Stimulated activated CD8-positive, alpha-beta memory T cell treated with anti-CD3 and anti-CD28 coated beads, Interleukin-12 subunit alpha, Interleukin-12 subunit beta, amount 100 ng/mL, for 4 hours (primary cell): ENCODE data around the gene BORCS6.
"Not testable (repeated sequence)": the region's sequence is repeated elsewhere in the genome, so short reads cannot be mapped to it uniquely, and the experiment has no call there.

Experiments
- DNase-seq: peaks from one replicate; pipeline ENCODE4 v3.0.0-alpha.2; 2020; ENCODE audit warnings: low read depth

BORCS6 gene

DNA sequence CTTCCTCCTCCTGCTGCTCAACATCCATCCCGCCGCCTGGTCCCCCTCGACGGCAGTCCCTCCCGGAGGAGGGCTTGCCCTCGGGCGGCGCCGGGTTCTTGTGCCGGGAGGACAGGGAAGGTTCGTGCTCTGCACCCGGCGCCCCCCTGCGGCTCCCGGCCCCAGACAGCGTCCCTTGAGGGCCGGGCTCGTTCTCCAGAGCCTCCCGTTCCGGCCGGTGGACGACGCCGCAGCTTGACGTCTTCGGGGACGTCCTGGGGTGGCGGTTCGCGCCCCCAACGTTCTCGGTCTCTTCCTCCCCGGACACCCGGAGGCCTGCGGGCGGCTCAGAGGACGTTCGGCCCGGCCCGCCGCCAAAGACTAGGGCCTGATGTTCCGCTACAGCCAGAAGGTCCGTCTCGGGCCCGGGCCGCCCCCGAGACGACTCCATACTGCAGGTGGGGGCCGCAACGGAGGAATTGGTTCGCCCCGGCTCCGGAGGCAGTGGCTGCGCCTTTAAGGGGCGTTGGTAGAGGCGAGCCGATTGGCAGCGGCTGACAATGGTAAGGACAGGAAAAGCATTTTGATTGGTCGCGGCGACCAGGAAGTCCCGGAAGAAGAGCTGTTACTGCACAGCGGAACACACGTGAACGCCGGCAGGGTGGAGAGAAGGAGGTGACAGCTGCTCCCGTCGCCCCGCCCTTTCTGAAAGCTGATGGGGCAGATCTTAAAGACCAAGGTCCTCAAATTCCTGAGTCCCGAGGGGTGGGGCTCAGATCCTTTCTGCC is at the start of gene BORCS6:
Gene BORCS6 (minus strand): TSS at position 470 of the 767 bp plus-strand sequence. CDS start 40 bp downstream, at position 430.
- DNase-seq, result peak; percentile 87

DNA sequence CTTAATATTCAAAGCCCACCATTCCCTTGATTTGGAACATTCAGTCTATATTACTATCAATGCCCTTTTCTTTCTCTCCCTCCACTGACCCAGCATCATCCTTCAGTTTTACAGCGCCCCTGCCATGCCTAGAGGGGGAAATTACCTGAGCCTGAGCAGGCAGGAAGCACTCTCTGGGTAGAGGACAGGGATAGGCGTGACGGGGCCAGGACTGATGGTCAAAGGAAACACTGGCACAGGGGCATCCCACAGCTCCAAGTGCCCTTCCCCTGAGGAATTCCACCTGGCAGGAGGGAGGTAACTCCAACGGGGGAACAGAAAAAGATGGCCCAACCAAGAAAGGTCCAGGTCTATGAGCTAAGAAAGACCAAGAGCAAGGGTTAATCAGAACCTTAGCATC is 47.9 kb upstream of the BORCS6 start:
- DNase-seq, result no peak

DNA sequence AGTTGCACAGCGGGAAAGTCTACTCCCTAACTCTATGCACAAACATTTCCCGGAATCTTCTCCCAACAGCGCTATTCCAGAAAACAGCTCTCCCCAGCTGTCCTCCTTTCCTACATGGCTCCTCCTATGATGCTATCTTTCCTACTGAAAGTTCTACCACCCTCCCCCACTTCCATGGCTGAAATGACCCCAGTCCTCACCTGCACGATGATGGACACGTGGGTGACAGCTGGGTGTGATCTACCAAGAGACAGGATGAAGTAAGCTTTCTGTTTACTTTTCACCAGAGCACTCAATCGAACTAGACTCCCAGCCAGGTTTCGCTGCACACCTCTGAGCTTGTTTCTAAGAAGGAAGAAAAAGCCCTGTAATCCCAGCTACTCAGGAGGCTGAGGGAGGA is 47.2 kb upstream of the BORCS6 start:
- no peak for DNase-seq

DNA sequence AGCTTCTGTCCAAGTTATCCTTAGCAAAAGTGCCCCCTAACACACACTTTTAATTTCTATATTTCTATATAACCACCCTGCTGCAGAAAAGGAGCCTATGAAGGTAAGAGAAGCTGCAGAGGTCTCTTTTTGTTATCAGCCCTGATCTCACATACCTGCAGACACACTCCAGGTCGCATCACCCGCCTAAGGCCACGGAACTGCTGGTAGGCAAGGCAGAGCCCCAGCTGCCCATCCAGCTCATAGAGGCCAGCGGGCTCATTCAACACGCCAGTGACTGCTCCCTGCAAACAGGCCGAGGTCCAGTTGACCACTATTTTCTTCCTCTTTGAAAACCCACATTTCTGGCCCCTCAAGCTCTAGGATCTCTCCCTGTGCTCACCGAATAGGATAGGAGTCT is 45.7 kb upstream of the BORCS6 start:
- no peak for DNase-seq

DNA sequence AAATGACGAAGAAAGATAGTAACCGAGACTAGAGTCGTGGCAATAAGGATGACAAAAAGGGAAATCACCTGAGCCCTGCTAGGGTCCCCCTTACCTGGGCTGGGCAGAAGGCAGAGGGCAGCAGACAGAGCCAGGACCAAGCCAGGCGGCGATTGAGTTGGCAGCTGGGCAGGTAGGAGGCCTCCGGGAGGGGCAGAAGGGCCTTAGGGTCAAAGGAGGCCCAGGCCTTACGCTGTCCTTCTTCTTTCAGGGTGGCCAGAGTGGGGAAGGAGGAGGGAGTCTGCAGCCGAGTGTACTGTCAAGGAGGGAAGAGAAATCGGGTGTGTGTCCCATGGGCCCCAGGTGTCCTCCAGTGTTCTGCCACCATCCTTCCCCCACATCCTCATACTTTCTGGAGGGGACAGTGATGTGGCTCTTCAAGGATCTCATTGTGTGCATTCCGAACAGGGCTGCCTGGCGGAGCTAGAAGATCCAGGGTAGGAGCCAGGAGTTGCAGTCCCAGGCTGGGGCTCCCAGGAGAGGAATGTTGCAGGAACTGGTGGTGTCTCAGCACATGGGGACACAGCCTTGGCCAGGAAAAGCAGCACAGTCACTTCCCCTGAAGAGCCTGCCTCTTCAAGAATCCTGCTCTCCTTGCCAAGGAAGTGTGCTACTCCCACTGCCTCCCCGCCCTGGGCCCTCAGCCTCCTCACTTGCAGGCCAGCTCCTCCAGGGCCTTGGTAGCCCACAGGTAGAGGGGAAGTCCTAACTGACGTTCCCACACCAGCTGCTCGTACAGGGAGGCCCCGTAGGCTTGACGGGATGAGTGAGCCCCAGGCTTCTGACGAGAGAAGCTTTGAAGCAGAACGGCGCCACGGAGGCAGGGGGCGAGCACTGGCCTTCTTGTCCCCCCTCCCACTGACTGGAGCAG is 44.6 kb upstream of the BORCS6 start:
- no peak for DNase-seq

DNA sequence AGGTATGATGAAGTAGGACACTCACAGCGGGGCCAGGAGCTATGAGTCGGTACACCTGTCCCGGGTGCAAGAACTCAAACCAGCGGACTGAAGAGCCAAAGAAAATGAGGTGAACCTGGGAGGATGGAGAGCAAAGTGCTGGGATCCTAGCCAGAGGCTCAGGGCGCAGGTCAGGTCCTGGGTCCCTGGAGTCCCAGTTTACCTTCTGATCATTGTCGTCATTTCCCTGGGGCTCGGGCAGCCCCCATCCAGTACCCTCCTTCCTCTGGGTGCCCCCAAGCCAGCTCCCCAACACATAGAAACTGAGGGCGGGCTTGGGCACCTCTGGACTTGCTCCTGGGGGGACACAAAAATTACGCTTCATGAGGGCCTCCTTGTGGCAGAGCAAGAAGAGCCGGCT is 41.7 kb upstream of the BORCS6 start:
- no peak for DNase-seq

DNA sequence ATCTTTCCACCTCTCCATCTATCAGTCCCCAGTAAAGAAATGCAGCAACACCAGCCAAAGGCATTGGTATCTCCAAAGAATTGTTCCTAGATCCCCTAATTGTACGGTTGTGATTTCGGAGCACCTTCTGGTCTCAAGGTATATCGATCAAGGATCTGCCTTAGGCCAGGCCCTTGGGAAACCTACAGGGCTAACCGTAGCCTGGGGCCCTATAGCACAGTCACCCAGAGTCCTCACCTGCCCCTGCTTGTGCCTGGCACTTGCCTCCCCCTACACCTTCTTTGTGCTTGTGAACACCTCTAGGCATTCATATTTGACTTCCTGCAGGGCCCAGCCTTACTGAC is 37.2 kb upstream of the BORCS6 start:
- no peak for DNase-seq

DNA sequence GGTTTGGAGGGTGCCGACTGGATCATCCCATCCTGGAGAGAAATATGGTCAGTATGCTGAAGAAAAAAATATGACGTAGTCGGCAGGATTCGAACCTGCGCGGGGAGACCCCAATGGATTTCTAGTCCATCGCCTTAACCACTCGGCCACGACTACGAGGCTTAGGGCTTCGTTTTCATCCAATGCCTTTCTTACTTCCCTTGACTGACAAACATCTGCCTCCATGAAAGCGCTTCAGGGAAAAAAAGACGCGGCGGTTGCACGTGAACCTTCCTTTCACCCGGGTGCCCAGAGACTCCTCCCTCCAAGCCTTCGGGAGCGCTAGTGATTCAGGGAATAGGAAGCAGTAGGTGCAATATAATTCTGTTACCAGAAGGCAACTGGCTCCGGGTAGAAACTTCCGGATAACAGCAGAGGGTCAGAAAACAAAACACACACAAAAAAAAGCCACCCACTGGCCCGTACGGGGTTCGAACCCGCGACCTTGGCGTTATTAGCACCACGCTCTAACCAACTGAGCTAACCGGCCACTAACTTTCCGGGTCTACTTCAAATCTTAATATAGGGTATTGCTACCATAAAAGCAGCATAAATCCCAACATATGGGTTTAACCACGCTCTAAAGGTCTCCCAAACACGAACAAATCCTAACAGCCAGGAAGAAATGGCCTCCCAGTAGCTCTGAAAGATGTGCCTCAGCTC is 36.7 kb upstream of the BORCS6 start:
- no peak for DNase-seq

DNA sequence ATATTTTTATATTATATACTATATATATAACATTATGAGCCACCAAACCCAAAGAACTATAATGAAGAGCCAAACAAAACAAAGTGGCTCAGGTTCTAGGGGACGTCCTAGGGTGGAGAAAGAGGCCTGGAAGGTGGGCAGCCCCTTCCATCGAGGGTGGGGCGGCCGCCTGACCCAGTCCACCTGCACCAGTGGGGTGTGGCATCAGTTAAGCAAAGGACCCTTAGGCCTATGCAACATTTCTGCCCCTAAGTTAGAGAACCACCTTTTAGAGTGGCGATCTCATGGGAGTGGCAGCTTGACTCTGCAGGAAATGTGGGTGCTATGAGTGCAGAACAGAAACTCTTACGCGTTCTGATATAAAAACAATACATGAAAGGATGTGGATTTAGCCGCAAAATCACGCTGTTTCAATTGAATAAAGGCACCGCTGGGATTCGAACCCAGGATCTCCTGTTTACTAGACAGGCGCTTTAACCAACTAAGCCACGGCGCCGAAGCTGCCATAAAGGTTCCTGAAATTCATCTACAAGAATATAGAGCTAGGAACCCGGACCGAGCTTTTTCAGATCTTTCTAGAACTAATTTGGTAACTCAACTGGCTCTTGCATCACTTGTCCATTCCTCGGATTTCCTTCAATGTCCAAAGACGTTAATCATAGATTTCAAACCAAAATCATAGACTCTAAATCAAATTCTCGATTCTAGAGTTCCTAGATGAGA is 36.0 kb upstream of the BORCS6 start:
- DNase-seq, result no peak

DNA sequence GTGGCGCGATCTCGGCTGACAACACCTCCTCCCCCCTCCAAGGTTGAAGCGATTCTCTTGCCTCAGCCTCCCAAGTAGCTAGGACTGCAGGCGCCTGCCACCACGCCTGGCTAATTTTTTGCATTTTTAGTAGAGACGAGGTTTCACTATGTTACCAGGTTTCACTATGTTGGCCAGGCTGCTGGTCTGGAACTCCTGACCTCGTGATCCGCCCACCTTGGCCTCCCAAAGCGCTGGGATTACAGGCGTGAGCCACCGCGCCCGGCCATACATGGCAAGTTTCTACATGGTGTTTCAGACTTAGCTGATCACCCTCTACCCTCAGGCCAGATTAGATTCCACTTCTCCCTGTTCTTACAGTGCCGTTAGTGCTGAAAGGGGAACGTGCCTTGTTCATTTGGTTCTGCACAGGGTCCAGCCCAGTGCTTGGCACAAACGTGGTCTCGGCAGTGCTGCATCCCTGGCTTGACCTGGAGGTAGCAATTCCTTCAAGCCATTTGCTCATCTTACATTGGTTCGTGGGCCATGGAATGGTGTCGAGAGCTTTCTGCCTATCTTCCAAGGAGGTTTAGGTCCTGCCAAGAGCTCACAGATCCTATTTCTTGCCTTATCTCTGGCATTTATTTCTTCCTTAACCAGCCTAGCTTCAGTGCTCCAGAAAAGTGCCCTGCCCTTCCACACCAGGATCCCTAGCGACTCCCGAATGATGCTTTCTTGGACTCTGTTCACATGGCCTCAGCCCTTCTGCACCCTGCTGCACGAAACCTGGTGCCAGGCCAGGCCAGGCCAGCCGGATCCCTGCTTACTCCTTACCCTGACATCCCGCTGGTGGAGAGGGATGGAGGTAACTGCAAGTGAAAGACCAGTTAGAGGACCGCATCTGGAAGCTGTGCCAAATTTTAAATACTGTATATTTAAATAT is 35.2 kb upstream of the BORCS6 start:
- no peak for DNase-seq

DNA sequence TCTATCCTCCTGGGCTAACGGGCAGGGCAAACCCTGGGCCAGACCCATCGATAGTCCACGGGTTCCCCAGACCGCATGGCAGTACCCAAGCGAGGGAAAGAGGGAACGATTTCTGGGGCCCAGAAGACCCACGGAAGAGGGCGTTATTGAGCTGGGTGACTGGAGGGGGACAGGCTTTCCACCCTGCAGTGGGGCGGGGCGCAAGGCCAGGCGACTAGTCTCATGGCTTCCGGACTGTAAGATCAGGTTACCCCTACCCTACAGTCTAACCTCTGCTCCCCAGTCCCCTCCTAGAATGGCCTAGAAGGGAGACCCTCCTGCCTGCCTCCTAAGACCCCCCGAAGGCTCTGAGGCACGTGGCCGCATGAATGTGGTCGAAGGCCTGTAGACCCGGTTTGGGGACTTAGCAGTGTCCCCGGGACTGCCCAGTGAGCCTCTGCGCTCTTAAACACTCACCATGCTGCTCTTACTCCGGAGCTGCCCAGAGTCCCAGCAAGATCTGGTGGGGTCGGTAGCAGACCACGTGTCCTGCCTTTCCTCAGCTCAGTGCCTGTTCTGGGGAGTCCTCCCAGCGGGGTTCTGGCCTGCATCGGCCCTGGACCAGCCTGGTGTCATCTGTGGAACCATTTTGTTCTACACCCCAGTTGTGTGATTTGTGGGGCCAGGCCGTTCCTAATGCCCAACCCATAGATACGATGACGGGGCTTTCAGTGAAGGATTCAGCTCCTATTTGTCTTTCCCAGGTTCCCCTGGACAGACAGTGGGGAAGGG is 33.6 kb upstream of the BORCS6 start:
- DNase-seq, result no peak

DNA sequence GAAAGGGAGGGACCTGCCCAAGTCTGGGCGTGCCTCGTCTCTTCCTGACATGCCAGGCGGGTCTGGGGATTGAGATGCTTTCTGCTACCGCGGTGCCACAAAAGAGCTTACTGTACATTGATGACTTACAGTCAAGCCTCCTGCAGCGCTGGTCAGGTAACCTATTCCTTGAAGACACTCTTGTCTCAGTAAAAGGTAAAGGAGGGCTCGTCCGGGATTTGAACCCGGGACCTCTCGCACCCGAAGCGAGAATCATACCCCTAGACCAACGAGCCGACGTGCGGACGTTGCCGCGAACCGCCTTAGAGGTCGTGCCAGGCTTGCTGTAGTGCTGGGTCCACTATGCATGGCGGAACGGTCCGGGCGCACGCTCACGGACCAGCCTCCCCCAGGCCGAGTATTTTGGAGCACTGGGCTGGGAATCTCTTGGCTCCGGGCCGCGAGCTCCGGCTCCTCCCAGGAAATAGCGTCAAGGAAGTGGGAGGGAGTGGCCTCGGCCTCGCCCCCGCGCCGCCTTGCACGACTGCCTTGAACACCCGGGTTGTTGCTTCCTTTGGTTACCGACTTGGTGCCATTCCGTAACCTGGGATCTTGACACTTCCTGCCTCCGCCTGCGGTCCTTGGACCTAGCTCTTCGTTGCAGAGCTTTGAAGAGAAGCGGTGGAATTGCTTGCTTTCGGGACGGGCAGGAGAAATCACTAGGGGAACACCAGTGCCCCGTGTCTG is 32.8 kb upstream of the BORCS6 start:
- peak; percentile 83 for DNase-seq

DNA sequence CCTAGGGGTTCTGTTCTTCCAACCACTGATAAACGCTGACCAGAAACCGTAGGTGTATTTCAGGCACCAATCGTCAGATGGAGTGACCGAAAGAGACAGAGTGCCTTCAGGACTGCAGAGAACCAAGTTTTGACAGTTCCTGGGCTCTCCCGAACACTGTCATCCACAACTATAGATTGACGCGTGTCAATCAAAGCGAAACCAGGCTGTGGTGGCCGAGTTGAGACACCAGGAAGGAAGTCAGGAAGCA is 32.3 kb upstream of the BORCS6 start:
- DNase-seq, result no peak

DNA sequence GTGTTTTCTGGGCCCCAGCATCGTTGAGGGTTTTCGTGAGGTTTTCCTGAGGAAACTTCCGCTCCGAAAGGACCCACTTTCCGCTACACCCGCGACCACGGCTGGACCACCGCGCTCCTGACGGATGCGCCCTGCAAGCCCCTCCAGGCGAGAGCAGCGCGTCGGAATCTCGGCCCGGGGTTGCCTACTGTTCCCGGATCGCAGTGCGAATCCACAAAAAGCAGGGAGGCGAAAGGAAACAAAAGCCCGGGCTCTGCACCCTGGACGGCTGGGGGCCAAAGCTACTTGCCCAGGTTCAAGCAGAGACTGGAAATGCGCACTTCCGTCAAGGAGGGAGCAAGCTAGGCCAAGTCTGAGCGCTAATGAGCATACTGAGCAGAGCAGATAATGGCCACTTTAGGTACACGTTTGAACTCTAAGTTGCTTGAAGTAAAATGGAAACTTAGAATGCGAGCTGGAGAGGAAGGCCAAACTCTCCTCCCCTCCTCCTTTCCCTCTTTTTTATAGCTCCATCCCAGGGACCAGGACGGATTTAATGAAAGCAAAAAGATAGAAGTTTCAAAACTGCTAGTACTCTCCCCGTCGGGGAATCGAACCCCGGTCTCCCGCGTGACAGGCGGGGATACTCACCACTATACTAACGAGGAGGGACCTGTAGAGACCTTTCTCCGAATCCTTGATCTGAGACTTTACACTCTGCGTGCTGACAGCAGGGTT is 31.8 kb upstream of the BORCS6 start:
- peak; percentile 72 for DNase-seq

DNA sequence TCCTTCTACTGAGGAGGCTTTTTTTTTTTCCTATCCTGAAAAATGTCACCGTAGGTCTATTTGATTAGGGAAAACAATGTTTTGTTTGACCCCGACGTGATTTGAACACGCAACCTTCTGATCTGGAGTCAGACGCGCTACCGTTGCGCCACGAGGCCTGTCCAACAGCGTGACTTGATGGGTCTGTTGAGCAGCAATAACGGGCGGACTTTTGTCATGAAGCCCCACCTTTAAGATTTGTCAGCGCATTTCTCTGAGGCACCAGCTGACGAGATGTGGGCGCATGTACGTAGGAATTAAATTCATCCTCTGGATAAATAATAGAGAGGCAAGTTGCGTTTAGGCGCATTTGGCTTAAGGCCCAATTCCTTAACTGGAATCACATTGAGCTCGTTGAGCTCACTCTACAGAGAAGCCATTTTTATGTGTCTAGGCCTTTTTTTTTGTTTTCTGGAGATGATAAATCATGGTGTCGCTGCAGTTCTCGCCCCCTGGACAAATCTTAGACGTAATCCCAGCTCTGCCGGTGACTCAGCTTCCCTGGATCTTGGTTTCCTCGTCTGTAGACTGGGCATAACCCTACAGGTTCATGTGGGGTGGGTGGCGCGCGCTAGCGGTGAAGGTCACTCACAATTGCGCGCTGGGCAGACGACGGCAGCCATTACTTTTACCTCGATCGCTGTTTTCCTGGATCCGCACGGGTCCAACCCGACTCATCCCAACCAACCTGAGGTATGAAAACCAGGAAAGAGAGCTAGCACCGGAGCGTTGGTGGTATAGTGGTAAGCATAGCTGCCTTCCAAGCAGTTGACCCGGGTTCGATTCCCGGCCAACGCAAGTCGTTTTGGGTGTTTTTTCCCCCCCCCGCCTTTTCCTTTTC is 31.0 kb upstream of the BORCS6 start:
- DNase-seq, result peak; percentile 73

DNA sequence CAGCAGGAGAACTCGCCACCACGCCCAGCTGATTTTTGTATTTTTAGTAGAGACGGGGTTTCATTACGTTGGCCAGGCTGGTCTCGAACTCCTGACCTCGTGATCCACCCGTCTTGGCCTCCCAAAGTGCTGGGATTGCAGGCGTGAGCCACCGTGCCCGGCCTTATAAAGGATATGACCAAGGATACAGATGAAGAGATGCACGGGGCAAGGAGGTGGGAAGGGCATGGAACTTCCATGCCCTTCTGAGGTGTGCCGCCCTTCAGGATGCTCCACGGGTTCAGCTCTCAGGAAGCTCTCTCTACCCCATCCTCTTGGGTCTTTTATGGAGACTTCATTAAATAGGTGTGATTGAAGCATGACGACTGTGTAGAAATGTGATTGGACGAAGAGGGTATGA is 24.0 kb upstream of the BORCS6 start:
- DNase-seq, result not testable (repeated sequence)

DNA sequence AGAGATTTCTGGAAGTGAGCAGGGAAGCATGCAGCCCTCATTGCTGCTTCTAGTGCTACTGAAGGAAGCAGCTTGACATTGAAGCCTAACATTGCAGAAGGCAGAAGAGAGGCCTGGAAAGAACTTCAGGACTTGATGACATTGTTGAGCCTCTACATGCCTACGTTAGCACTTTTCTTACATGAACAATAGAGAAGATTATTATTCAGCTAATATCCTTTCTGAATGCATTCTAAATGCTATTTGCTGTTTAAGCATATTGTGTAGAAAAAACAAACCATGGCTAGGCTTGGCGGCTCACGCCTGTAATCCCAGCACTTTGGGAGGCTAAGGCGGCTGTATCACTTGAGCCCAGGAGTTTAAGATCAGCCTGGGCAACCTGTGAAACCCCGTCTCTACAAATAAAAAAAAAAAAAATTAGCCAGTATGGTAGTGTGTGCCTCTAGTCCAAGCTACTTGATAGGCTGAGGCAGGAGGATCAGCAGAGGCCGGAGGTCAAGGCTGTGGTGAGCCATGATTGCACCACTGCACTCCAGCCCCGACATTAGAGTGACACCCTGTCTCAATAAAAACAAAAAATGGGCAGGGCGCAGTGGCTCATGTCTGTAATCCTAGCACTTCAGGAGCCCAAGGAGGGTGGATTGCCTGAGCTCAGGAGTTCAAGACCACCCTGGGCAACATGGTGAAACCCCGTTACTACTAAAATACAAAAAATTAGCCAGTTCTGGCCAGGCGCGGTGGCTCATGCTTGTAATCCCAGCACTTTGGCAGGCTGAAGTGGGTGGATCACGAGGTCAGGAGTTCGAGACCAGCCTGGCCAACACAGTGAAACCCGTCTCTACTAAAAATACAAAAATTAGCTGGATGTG is 22.6 kb upstream of the BORCS6 start:
- DNase-seq, result no peak
